GM18951 (cell line): ENCODE results near the gene SORCS1.

Experiments
- POLR2A ChIP-seq: IDR thresholded peaks from 4 replicates; pipeline ENCODE4 v1.6.1; 2011; ENCODE audit warnings: mild to moderate bottlenecking; ENCODE audit not compliant: insufficient read length, insufficient read depth; ENCODE audit errors: extremely low read depth
- in situ Hi-C: fragments of 300-500 bp; cut with MboI; formaldehyde crosslinking; loops from one replicate; pipeline ENCODE4 v1.12.0; 2022; ENCODE audit warnings: low sequenced_read_pairs, mixed read lengths, inconsistent platforms; ENCODE audit not compliant: unreplicated experiment

SORCS1 gene

DNA sequence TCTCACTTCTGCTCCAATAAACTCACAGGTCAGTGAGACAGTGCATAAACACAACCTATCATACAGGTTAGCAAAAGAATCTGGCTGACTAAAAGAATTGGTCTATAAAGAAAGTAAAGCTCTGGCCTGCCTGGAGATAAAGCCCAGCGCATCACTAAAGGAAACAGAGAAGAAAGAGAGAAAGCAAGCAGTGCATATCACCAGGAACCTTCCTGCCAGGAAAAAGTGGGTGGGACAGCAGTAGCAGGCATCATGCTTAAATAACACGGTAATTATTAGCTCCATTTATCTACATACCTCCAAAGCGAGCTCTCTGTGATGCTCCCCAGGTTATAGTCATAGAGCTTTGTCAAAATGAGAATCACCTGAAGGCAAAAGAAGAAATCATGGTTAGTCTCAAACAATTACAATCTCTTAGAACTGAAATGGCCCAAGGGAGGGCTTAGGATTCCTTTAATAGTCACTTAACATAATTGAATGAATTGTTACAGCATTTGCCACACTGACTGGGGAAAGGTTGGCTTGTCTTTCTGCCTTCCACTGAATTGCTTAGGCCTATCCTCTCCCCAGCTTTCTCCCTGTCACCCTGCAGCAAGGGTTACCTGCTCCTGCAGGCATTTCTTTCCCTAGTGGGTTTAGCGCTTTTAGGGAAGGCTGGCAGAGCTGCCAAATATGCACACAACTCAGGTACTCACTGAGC, 208.1 kb downstream of the SORCS1 start:
- no peak for TF ChIP-seq POLR2A
- in situ Hi-C loops = no loop called here

DNA sequence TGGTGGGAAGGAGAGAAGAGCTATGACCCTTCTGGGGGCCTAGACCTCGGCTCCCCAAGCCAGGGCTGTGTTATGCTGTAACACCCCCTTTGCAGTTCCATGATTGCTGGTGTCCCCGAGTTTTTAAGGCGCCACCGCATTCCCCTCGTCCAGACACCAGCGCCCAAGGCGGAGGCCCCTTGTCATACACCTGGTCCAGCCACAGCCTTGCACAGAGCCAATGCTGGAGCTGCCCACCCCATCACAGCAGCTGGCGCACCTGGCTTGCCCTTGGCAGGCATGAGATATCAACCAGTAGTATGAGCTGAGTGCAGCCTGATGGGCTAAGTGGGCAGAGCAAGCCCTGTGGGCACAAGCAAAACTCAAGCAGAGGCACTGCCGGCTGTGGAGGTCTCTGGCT, 209.4 kb downstream of the SORCS1 start:
- in situ Hi-C loops = no loop called here
- TF ChIP-seq POLR2A = no peak

DNA sequence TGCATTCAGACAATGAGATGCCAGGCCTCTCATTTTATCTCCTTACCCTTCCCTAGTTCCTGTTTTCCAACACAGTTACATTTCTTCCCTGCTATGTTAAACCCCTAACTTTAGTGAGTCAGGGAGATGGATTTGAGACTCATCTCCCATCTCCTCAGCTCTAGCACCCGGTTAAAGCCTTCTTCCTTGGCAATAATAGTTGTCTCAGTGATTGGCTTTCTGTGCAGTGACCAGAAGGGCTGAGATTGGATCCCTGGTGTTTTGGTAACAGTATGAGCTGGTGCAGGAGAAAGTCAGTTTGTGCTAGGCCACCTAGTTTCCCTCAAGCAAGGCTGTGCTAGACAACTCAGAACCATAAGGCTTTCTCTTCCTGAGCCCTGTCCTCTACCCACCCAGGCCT, 212.5 kb downstream of the SORCS1 start:
- in situ Hi-C loops = no loop called here
- TF ChIP-seq POLR2A = no peak

DNA sequence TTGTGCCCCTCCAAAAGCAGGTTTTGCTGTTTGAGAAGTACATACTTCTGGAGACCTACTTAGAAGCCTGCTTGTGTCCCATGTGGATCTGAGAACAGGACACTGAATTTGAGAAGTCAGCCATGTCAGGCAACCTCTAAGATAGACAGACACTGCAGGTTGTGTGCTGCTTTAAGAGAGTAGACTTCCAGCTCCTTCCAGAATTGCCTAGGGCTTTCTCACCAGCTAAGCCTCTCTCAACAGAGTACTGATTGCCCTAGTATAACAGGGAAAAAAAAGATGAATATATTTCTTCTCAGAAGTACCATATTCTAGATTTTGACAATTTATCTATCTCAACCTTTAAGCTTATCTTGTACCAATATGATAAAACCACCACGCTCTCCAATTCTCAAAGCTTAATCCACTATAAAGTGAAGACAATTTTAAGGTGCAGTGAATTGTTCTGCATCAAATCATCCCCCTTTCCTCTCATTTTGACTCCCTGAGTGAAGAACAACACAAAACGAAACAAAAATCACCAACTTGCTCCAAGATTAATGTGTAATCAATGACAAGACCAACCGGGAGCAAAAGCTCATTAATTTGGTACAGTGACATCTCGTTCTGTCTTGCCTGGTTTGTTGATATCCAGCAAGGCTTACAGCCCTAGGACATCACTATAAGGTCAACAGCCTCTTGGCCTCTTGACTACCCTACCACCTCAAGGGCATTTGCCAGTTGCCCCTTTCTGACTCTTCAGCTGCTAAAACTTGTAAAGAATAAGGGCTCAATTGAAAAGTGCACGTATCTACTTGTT, 214.6 kb downstream of the SORCS1 start:
- TF ChIP-seq POLR2A = no peak
- in situ Hi-C loops = no loop called here

DNA sequence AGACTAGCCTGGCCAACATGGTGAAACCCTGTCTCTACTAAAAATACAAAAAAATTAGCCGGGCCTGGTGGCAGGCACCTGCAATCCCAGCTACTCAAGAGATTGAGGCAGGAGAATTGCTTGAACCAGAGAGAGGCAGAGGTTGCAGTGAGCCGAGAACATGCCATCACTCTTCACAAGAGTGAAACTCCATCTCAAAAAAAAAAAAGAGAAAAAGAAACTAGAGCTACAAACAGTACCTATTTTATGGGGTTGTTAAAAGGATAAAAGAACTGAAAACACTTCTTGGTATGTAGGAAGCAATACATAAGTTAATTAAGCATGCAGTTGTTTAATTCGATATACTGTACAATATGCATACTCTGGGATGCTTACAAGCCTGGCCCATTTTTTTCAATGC, 216.9 kb downstream of the SORCS1 start:
- TF ChIP-seq POLR2A = no peak
- in situ Hi-C loops = no loop called here

DNA sequence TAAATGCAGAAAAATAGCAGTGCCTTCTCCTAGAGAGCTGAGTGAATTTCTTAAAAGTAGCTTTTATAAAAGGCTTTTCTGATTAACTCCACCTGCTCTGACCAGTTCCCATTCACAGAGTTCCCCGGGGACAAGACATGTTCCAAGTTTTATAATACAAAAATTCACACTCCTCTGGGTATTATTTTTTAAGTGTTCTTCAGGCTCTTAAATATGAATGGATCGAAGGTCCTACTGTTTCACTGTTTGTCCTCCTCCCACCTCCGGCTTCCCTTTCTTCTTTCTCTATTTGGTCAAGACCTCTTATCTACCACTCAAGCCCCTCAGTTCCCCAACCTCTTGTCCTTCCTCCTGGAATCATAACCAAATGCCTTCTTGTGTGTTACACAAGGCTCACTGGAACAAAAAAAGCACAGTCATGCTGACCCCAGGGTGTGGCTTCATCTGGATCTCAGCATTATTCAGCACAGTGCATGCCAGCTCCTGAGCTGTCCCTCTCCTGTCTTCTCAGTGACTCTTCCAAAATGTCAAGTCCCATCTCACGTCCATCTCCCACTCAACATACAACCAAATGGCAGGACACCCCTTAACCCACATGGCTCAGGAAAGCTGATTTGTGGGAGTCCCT, 222.4 kb downstream of the SORCS1 start:
- in situ Hi-C loops = no loop called here
- no peak for TF ChIP-seq POLR2A

DNA sequence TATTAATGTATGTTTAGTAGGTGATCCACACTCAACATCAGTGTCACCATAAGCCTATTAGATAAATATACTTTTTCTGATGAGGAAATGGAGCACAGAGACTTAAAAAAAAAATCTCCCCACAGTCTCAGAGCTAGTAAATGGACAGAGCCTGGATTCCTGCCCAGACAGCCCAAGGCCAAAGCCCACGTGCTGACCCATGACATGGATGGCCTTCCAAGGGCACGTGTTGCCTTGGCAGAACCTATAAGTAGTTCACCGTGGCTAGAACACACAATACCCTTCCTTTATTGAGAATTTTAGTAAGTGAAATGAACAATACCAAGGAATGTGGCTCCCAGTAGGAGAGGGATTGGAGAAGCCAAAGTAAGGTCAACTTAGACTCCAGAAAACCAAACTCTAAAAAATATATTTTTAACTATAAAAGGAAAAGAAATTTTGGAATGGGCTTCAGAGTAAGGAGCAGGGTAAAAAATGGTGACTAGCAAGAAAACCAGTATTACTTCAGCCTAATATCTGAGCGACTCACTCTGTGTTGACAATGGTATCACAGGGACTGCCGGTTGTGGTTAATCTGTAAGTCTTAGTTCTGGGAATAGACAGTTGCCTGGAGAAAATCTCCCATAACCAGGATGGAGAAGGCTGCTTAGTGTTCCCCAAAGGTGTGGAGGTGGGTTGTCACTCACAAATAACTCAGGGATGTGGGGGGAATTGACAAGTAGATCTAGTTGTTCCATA, 223.0 kb downstream of the SORCS1 start:
- no peak for TF ChIP-seq POLR2A
- in situ Hi-C loops = no loop called here

DNA sequence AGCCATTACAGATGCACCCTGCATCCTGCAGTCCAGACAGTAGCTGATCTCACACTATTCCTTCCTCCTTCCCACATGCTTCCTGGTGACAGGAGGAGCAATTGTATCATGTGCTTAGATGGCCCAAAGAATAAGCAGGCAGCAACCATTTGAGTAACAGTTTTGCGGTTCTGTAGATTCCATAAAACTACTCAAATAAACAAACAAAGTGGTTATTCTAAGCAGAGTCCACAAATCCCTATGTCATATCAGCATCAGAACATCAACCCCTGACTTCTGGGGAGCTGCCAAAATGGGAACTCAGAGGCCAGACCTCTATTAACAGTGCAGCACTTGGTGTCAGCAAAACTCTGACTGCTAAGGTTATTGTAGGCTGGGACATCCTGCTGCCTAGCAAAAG, 226.0 kb downstream of the SORCS1 start:
- in situ Hi-C loops = no loop called here
- TF ChIP-seq POLR2A = no peak

DNA sequence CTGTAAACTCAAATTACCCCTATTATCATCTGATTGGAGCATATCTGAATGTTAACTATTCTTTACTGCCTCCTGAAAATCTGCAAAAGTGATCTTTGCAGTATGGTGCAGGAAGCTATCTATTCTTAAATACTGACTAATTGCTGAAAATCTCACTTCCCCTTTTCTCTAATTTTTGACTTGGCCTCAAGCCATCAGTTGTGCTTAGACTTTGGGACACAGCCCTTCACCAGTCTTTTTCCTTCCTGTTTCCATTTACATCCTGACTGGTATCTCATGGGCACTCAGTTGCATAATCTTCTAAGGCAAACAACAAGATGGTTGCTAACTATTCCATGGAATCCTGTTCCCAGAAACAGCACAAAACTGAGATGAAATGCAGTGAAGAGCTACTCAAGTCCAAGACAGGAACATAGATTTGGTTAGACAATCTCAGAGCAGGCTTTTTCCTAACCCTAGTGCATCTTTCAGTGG, 228.5 kb downstream of the SORCS1 start:
- no peak for TF ChIP-seq POLR2A
- in situ Hi-C loops = no loop called here

DNA sequence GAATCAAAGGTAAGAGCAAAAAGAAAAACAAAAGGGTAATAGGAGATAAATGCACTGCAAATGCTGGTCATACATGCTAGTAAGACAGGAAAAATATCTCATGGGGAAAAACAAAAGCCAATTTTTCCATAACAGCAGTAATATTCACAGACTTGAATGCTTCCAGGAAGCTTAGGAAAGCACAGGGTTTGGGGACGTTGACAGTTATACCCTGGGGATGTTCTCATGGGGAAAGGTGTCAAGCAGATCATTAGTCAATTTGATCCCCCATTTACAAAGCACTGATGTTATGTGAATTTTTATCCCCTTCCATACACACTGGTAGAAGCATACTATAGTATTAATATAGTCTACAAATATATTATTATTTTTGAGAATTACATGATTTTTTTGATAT, 232.7 kb downstream of the SORCS1 start:
- no peak for TF ChIP-seq POLR2A
- in situ Hi-C loops = no loop called here

DNA sequence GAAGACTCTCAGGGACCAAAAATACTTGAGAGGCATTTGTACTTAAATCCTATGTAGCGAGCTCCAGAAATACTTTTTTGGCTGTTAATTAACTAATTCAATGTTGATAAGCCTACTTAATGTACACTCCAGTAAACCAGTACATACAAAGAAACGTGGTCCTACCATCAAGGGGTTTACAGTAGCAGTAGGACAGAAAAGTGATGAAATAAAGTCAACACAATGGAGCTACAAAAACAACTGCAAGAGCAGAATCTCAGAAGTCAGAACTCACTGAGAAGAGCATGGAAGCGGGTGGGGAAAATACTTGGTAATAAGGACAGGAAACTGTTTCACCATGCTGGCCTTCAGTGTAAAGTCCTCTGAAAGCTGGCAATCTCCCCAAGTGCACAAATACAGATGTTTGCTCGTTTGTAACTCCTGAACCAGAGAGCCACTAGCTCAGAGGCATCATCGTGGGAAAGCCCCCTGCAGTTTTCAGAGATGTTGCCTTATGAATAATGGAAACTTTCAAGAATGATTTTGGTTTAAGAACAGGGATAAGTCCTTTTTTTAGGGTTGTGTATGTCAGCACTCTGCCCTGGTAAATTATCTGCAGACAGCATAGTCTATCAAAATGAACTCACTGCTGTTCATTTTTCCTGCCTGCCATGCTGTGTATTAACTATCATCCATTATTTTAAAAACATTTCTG, 233.2 kb downstream of the SORCS1 start:
- TF ChIP-seq POLR2A = no peak
- in situ Hi-C loops = no loop called here

DNA sequence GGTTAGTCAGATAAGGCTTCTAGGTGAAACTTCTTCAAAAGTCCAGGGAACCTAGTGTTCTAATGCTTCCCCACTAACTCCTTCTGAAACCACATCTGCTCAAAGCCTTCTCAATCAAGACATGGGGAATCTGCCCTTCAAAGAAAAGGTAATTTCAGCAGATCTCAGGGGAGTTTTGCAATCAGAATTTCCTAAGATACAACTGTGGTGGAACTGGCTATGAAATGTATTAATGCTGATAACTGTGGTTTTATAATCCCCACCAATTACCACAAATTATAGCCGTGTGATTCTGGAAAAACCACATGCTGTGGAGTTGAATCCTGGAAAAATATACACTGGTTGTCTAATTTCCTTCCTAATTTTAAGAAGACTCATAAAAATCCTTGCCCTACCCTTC, 233.8 kb downstream of the SORCS1 start:
- in situ Hi-C loops = no loop called here
- no peak for TF ChIP-seq POLR2A
